IMR-90 (cell line): ENCODE data around the gene FAT1. TPM values are rescaled to one million over a fixed set of nuclear protein-coding genes. Genes with fewer than 3 reads are reported as not detected.

Experiments used
- ATAC-seq: fragments of 200-7000 bp; cut with Tn5 transposase; 2 replicates; pipeline ENCODE4 v1.9.1; 2020; ENCODE audit warnings: low read depth, mild to moderate bottlenecking, moderate library complexity
- BruUV-seq: library from RNA; stranded (reverse); fragments of 400-500 nt; replicated peaks from 2 replicates; lab custom pipeline; 2021; lab: Mats Ljungman, UMichigan
- CTCF ChIA-PET: fragments of 300-600 bp; formaldehyde crosslinking; extraction: SDS; loops from one replicate; lab custom pipeline; 2021; ENCODE audit warnings: antibody characterized with exemption; lab: Yijun Ruan, JAX
- POLR2A ChIA-PET: fragments of 300-600 bp; sonication (Branson Sonifier 250); formaldehyde crosslinking; loops from one replicate; lab custom pipeline; 2022; ENCODE audit warnings: antibody characterized with exemption; ENCODE audit not compliant: unreplicated experiment; lab: Charles Lee
- DNase-seq: peaks from one replicate; pipeline ENCODE4 v3.0.0; 2013
- H2AFZ ChIP-seq: replicated peaks from 2 replicates; pipeline ENCODE3; 2013; ENCODE audit warnings: low read length, mild to moderate bottlenecking; ENCODE audit not compliant: poor library complexity
- H2AK5ac ChIP-seq: 2 replicates; pipeline ENCODE4 v1.6.1; 2013; ENCODE audit warnings: low read depth, low read length, inconsistent platforms
- H2AK9ac ChIP-seq: replicated peaks from 2 replicates; pipeline ENCODE3; 2013; ENCODE audit warnings: mild to moderate bottlenecking, low read depth, low read length, moderate library complexity; ENCODE audit not compliant: poor library complexity
- H2BK120ac ChIP-seq: 2 replicates; pipeline ENCODE4 v1.6.1; 2013; ENCODE audit warnings: low read depth, low read length, inconsistent platforms
- H2BK15ac ChIP-seq: 3 replicates; pipeline ENCODE4 v1.6.1; 2013; ENCODE audit warnings: low read depth, low read length, inconsistent platforms
- H2BK20ac ChIP-seq: 2 replicates; pipeline ENCODE4 v1.6.1; 2013; ENCODE audit warnings: low read depth, mild to moderate bottlenecking, inconsistent platforms, low read length, moderate library complexity
- H2BK5ac ChIP-seq: 2 replicates; pipeline ENCODE4 v1.6.1; 2013; ENCODE audit warnings: mild to moderate bottlenecking, low read depth, low read length, inconsistent platforms; ENCODE audit not compliant: poor library complexity, severe bottlenecking
- H3K14ac ChIP-seq: replicated peaks from 2 replicates; pipeline ENCODE4 v1.6.1; 2013; ENCODE audit warnings: low read depth, low read length, inconsistent platforms
- H3K18ac ChIP-seq: 2 replicates; pipeline ENCODE4 v1.6.1; 2013; ENCODE audit warnings: low read depth, low read length, control low read depth
- H3K23ac ChIP-seq: 2 replicates; pipeline ENCODE4 v1.6.1; 2013; ENCODE audit warnings: low read depth, low read length, inconsistent platforms
- H3K27ac ChIP-seq: 2 replicates; pipeline ENCODE4 v1.5.1; 2013; ENCODE audit warnings: mild to moderate bottlenecking, control low read depth, low read length; ENCODE audit not compliant: insufficient read depth
- H3K27me3 ChIP-seq: 2 replicates; pipeline ENCODE4 v1.6.1; 2013; ENCODE audit warnings: low read length; ENCODE audit not compliant: control insufficient read depth, insufficient read depth
- H3K36me3 ChIP-seq: 2 replicates; pipeline ENCODE4 v1.6.1; 2013; ENCODE audit warnings: low read length, mixed read lengths; ENCODE audit not compliant: control insufficient read depth, insufficient read depth
- H3K4ac ChIP-seq: 2 replicates; pipeline ENCODE4 v1.6.1; 2013; ENCODE audit warnings: low read depth, low read length, inconsistent platforms
- H3K4me1 ChIP-seq: 2 replicates; pipeline ENCODE4 v1.6.1; 2013; ENCODE audit warnings: low read length, mixed read lengths; ENCODE audit not compliant: control insufficient read depth, insufficient read depth
- H3K4me2 ChIP-seq: 2 replicates; pipeline ENCODE4 v1.6.1; 2013; ENCODE audit warnings: low read depth, mild to moderate bottlenecking, control low read depth, low read length, moderate library complexity
- H3K4me3 ChIP-seq: 2 replicates; pipeline ENCODE4 v1.5.1; 2013; ENCODE audit warnings: low read depth, mild to moderate bottlenecking, control low read depth, low read length, moderate library complexity; ENCODE audit not compliant: insufficient read depth
- H3K56ac ChIP-seq: 2 replicates; pipeline ENCODE4 v1.6.1; 2013; ENCODE audit warnings: low read length, inconsistent platforms; ENCODE audit not compliant: insufficient read depth; ENCODE audit errors: extremely low read depth
- H3K79me1 ChIP-seq, 2 experiments: 2 replicates each; pipeline ENCODE4 v1.6.1; 2013; ENCODE audit warnings: low read length in 2 of 2, inconsistent platforms in 1 of 2, low read depth in 1 of 2
- H3K9ac ChIP-seq: 2 replicates; pipeline ENCODE4 v1.6.1; 2013; ENCODE audit warnings: low read depth, low read length, control low read depth
- H3K9me1 ChIP-seq: 2 replicates; pipeline ENCODE4 v1.6.1; 2013; ENCODE audit warnings: low read length, inconsistent platforms; ENCODE audit not compliant: insufficient read depth
- H3K9me3 ChIP-seq: 2 replicates; pipeline ENCODE4 v1.6.1; 2013; ENCODE audit warnings: low read length; ENCODE audit not compliant: control insufficient read depth, insufficient read depth
- H4K20me1 ChIP-seq: 2 replicates; pipeline ENCODE4 v1.6.1; 2013; ENCODE audit warnings: low read length, inconsistent platforms; ENCODE audit not compliant: insufficient read depth
- H4K5ac ChIP-seq: 2 replicates; pipeline ENCODE4 v1.6.1; 2013; ENCODE audit warnings: mild to moderate bottlenecking, low read depth, low read length, control low read depth
- H4K8ac ChIP-seq, 2 experiments: 2 replicates each; pipeline ENCODE4 v1.6.1; 2013; ENCODE audit warnings: low read depth in 2 of 2, low read length in 2 of 2, control low read depth in 1 of 2, inconsistent platforms in 1 of 2
- H4K91ac ChIP-seq: 2 replicates; pipeline ENCODE4 v1.6.1; 2013; ENCODE audit warnings: low read depth, low read length, inconsistent platforms; ENCODE audit not compliant: insufficient read depth
- CEBPB ChIP-seq: IDR thresholded peaks from 2 replicates; pipeline ENCODE4 v1.6.1; 2012; ENCODE audit warnings: low read depth, low read length, improper control_type of control experiment
- CTCF ChIP-seq: conservative IDR thresholded peaks from 2 replicates; pipeline ENCODE4 v1.5.1; 2012; ENCODE audit warnings: mild to moderate bottlenecking, low read depth, low read length, improper control_type of control experiment
- ELK1 ChIP-seq: fragments of 150-350 bp; IDR thresholded peaks from 2 replicates; pipeline ENCODE4 v1.6.1; 2016; ENCODE audit warnings: low read depth, mild to moderate bottlenecking, low read length, moderate library complexity, borderline replicate concordance
- MXI1 ChIP-seq: IDR thresholded peaks from 2 replicates; pipeline ENCODE4 v1.6.1; 2012; ENCODE audit warnings: low read depth, mild to moderate bottlenecking, low read length, moderate library complexity, borderline replicate concordance
- RAD21 ChIP-seq: IDR thresholded peaks from 2 replicates; pipeline ENCODE4 v1.6.1; 2012; ENCODE audit warnings: low read length, improper control_type of control experiment
- RFX5 ChIP-seq: IDR thresholded peaks from 2 replicates; pipeline ENCODE4 v1.8.0; 2012; ENCODE audit warnings: low read depth, mild to moderate bottlenecking, low read length, moderate library complexity
- WGBS, 2 experiments: methylation state at CpG; one replicate each; pipeline versions ENCODE4 v1.1.5 to v1.1.7; 2013; ENCODE audit warnings: missing lambda C conversion rate in 2 of 2; ENCODE audit not compliant: insufficient read length in 1 of 2; ENCODE audit errors: extremely low coverage in 2 of 2; 5-methylcytosine and 5-hydroxymethylcytosine counted together
- dilution Hi-C: fragments of 300-500 bp; cut with HindIII; formaldehyde crosslinking; loops from one replicate; pipeline ENCODE4 v1.14.3; 2018; ENCODE audit warnings: low sequenced_read_pairs; ENCODE audit not compliant: unreplicated experiment
- in situ Hi-C: fragments of 300-500 bp; cut with MboI; formaldehyde crosslinking; loops from 3 replicates; pipeline ENCODE4 v1.14.3; 2019; ENCODE audit warnings: low sequenced_read_pairs, inconsistent platforms, mixed read lengths
- intact Hi-C: fragments of 100-400 bp; cut with micrococcal nuclease; formaldehyde crosslinking; loops from 2 replicates; pipeline ENCODE4 v1.10.0; 2022
- polyA plus RNA-seq, 3 experiments: library from polyadenylated mRNA; depleted of rRNA; stranded (reverse); fragments of >200 nt; gene quantifications; 2 replicates each; pipeline ENCODE4 v1.2.3, GENCODE V29; 2012; ENCODE audit warnings: low replicate concordance in 1 of 3
- total RNA-seq: library from RNA; depleted of rRNA; stranded (reverse); fragments of >200 nt; gene quantifications from 2 replicates; pipeline ENCODE4 v1.2.3, GENCODE V29; 2012

FAT1 gene
- total and polyA plus RNA-seq, 2 of the 4 experiments (the other 2 are of a cell fraction), result 156 to 519 TPM

- Histone ChIP-seq H4K91ac (no peak overlapping the region; the same call in 1 of the 2 replicates), H3K56ac (no peak overlapping the region), H3K79me1 (peaks cover 5 to 65% of the 10 kb centered on the region in 2 experiments), H3K23ac (no peak overlapping the region), H3K14ac (no peak overlapping the region), H3K9ac (no peak overlapping the region), H3K4me2 (no peak overlapping the region), H2AK9ac (no peak overlapping the region), H3K18ac (no peak overlapping the region), H3K4ac (0 out of 2 replicates have a peak overlapping the region, but pooled peaks have one; percentile 24), H2AK5ac (peak overlapping the region; percentile 44; the same call in 1 of the 2 replicates), H2BK15ac (no peak overlapping the region), H3K36me3 (peaks cover 26% of the 10 kb centered on the region), H4K5ac (no peak overlapping the region), H3K27ac (no peak overlapping the region), H4K8ac (no peak overlapping the region; a peak in 1 of 4 replicates), H3K4me3 (no peak overlapping the region), H3K4me1 (peaks cover 29% of the 10 kb centered on the region), H2BK20ac (no peak overlapping the region), H2AFZ (no peak overlapping the region), H2BK5ac (no peak overlapping the region), H3K9me3 (no peaks in the 10 kb centered on the region), H2BK120ac (no peak overlapping the region), H3K9me1 (peaks cover 14% of the 10 kb centered on the region), H4K20me1 (peaks cover 84% of the 10 kb centered on the region), H3K27me3 (no peaks in the 10 kb centered on the region)
- CTCF ChIA-PET, result no interaction called here
- ATAC-seq, result no peak
- 85% methylated on average over 5 of the region's 12 CpGs; no CpG with 5 or more reads in 1 of the 2 experiments for WGBS, 2 experiments
- DNase-seq, result no peak
- POLR2A ChIA-PET, result no interaction called here
- dilution Hi-C loops (no loop called here), in situ Hi-C loops (no loop called here), intact Hi-C loops (no loop called here)
- TF ChIP-seq RAD21, result no peak
- no peak for TF ChIP-seq ELK1
- no peak for TF ChIP-seq CTCF
- no peak for TF ChIP-seq MXI1
- TF ChIP-seq CEBPB, result no peak
- no peak for TF ChIP-seq RFX5
- no TSS peak for BruUV-seq
These were observed 39.4 kb downstream of the FAT1 start for GRCh38 chr4:186684220-186684619.
